Measurements from ENCODE around the gene MRPL49.

The MRPL49 gene

DNA sequence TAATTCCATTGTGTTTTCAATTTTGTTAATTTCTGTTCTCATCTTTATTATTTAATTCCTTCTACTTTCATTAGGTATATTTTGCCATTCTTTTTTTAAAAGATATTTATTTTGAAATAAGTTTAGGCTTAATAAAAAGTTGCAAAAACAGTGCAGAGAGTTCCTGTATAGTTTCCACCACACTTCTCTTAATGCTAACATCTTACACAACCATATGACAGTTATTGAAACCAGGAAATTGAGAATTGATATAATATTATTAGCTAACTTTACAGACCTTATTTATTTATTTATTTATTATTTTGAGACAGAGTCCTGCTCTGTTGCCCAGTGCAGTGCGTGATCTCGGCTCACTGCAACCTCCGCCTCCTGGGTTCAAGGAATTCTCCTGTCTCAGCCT is 34.1 kb downstream of the MRPL49 start:
- Histone ChIP-seq H3K79me2 (ENCODE audit: insufficient read depth, low read depth) (no peaks in the 10 kb centered on the region), H3K27ac (no peak overlapping the region), H3K36me3 (ENCODE audit: insufficient read depth) (no peaks in the 10 kb centered on the region), H4K20me1 (ENCODE audit: insufficient read depth) (no peaks in the 10 kb centered on the region), H2AFZ (ENCODE audit: low read depth) (no peak overlapping the region), H3K4me1 (ENCODE audit: low read depth, poor library complexity, severe bottlenecking) (no peaks in the 10 kb centered on the region), H3K4me3 (IDR thresholded peaks at IDR 0.05; ENCODE audit: insufficient read depth, low read depth, low read length) (no peak overlapping the region), H3K27me3 (ENCODE audit: insufficient read depth, low read depth) (no peaks in the 10 kb centered on the region), H3K9ac (no peak overlapping the region), H3K4me2 (no peak overlapping the region)
- TF ChIP-seq, protein P1, sequence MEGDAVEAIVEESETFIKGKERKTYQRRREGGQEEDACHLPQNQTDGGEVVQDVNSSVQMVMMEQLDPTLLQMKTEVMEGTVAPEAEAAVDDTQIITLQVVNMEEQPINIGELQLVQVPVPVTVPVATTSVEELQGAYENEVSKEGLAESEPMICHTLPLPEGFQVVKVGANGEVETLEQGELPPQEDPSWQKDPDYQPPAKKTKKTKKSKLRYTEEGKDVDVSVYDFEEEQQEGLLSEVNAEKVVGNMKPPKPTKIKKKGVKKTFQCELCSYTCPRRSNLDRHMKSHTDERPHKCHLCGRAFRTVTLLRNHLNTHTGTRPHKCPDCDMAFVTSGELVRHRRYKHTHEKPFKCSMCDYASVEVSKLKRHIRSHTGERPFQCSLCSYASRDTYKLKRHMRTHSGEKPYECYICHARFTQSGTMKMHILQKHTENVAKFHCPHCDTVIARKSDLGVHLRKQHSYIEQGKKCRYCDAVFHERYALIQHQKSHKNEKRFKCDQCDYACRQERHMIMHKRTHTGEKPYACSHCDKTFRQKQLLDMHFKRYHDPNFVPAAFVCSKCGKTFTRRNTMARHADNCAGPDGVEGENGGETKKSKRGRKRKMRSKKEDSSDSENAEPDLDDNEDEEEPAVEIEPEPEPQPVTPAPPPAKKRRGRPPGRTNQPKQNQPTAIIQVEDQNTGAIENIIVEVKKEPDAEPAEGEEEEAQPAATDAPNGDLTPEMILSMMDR (conservative IDR thresholded peaks at IDR 0.05; ENCODE audit: low read depth, low read length), result no peak

DNA sequence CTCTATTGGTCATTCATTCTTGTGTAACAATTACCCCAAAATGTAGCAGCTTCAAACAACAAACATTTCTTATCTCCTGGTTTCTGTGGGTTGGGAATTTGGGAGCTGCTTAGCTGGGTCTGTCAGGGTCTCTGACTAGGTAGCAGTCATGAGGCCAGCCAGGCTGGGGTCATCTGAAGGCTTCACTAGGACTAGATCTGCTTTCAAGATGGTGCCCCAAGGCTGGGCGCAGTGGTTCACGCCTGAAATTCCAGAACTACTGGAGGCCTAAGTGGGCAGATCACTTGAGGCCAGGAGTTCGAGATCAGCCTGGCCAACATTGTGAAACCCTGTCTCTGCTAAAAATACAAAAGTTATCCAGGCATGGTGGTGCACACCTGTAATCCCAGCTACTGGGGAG is 34.8 kb downstream of the MRPL49 start:
- Histone ChIP-seq H3K4me1 (ENCODE audit: low read depth, poor library complexity, severe bottlenecking) (no peaks in the 10 kb centered on the region), H3K79me2 (ENCODE audit: insufficient read depth, low read depth) (no peaks in the 10 kb centered on the region), H2AFZ (ENCODE audit: low read depth) (no peak overlapping the region), H4K20me1 (ENCODE audit: insufficient read depth) (no peaks in the 10 kb centered on the region), H3K4me2 (no peak overlapping the region), H3K36me3 (ENCODE audit: insufficient read depth) (no peaks in the 10 kb centered on the region), H3K27me3 (ENCODE audit: insufficient read depth, low read depth) (no peaks in the 10 kb centered on the region), H3K27ac (no peak overlapping the region), H3K9ac (no peak overlapping the region), H3K4me3 (IDR thresholded peaks at IDR 0.05; ENCODE audit: insufficient read depth, low read depth, low read length) (no peak overlapping the region)
- TF ChIP-seq, protein P1 (conservative IDR thresholded peaks at IDR 0.05; ENCODE audit: low read depth, low read length), result no peak

DNA sequence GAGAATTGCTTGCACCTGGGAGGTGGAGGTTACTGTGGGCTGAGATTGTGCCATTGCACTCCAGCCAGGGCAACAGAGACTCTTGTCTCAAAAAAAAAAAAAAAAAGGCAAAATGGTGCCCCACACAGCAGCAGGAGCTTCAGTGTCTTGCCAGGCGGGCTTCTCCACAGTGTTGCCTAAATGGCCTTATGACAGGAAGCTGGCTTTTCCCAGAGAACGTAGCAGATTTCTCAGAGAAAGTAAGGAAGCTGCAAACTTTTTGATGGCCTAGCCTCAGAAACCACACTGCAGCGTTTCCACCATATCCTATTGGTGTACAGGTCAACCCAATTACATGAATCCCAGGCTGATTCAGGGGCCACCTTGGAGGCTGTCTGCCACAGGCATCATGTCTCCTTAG is 35.2 kb downstream of the MRPL49 start:
- H4K20me1 ChIP-seq (ENCODE audit: insufficient read depth), result no peaks in the 10 kb centered on the region
- no peak overlapping the region for H3K4me2 ChIP-seq
- no peaks in the 10 kb centered on the region for H3K4me1 ChIP-seq (ENCODE audit: low read depth, poor library complexity, severe bottlenecking)
- H3K27me3 ChIP-seq (ENCODE audit: insufficient read depth, low read depth), result no peaks in the 10 kb centered on the region
- H3K9ac ChIP-seq, result no peak overlapping the region
- no peaks in the 10 kb centered on the region for H3K36me3 ChIP-seq (ENCODE audit: insufficient read depth)
- TF ChIP-seq, protein P1 (conservative IDR thresholded peaks at IDR 0.05; ENCODE audit: low read depth, low read length), result no peak
- H3K4me3 ChIP-seq (IDR thresholded peaks at IDR 0.05; ENCODE audit: insufficient read depth, low read depth, low read length), result no peak overlapping the region
- H2AFZ ChIP-seq (ENCODE audit: low read depth), result no peak overlapping the region
- no peaks in the 10 kb centered on the region for H3K79me2 ChIP-seq (ENCODE audit: insufficient read depth, low read depth)
- H3K27ac ChIP-seq, result no peak overlapping the region

DNA sequence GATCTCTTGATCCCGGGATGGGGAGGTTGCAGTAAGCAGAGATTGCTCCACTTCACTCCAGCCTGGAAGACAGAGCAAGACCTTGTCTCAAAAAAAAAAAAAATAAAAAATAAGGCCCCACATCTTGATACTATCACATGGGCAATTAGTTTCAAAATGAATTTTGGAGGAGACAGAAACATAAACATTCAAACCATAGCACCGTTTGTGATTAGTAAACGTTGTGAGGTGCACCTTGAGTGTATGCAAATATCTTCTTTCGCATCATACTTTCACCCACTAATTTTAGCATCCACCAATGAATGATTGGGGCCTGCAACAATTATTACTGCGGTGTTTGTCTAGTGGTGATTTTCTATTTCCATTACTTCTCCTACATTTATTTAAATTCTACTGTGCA is 36.9 kb downstream of the MRPL49 start:
- no peaks in the 10 kb centered on the region for H3K36me3 ChIP-seq (ENCODE audit: insufficient read depth)
- TF ChIP-seq, protein P1 (conservative IDR thresholded peaks at IDR 0.05; ENCODE audit: low read depth, low read length), result no peak
- H3K4me2 ChIP-seq, result no peak overlapping the region
- H2AFZ ChIP-seq (ENCODE audit: low read depth), result no peak overlapping the region
- H3K27me3 ChIP-seq (ENCODE audit: insufficient read depth, low read depth), result no peaks in the 10 kb centered on the region
- no peaks in the 10 kb centered on the region for H4K20me1 ChIP-seq (ENCODE audit: insufficient read depth)
- no peak overlapping the region for H3K27ac ChIP-seq
- no peaks in the 10 kb centered on the region for H3K79me2 ChIP-seq (ENCODE audit: insufficient read depth, low read depth)
- H3K4me1 ChIP-seq (ENCODE audit: low read depth, poor library complexity, severe bottlenecking), result no peaks in the 10 kb centered on the region
- H3K4me3 ChIP-seq (IDR thresholded peaks at IDR 0.05; ENCODE audit: insufficient read depth, low read depth, low read length), result no peak overlapping the region
- H3K9ac ChIP-seq, result no peak overlapping the region

DNA sequence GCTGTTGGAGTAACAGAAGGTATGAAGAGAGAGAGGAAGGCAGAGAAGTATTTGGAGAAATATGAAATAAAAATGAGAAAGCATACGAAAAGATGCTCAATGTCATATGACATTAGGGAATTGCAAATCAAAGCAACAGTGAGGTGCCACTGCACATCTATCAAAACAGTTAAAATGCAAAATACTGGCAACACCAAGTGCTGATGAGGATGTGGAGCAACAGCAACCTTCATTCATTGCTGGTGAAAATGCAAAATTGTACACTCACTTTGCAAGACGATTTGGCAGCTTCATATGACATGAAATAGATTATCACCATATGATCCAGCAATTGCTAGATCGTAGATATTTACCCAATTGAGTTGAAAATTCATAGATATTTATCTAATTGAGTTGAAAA is 38.5 kb downstream of the MRPL49 start:
- Histone ChIP-seq H3K9ac (no peak overlapping the region), H4K20me1 (ENCODE audit: insufficient read depth) (no peaks in the 10 kb centered on the region), H2AFZ (ENCODE audit: low read depth) (no peak overlapping the region), H3K36me3 (ENCODE audit: insufficient read depth) (no peaks in the 10 kb centered on the region), H3K4me2 (no peak overlapping the region), H3K4me1 (ENCODE audit: low read depth, poor library complexity, severe bottlenecking) (no peaks in the 10 kb centered on the region), H3K27me3 (ENCODE audit: insufficient read depth, low read depth) (no peaks in the 10 kb centered on the region), H3K27ac (no peak overlapping the region), H3K79me2 (ENCODE audit: insufficient read depth, low read depth) (no peaks in the 10 kb centered on the region), H3K4me3 (IDR thresholded peaks at IDR 0.05; ENCODE audit: insufficient read depth, low read depth, low read length) (no peak overlapping the region)
- TF ChIP-seq, protein P1 (conservative IDR thresholded peaks at IDR 0.05; ENCODE audit: low read depth, low read length), result no peak

Data from KMS-11 (cell line).